GM23248 (cell line): ENCODE data around the gene SCRG1. TPM values are rescaled to one million over a fixed set of nuclear protein-coding genes. Genes with fewer than 3 reads are reported as not detected.

Experiments used
- DNase-seq: peaks from one replicate; pipeline ENCODE4 v3.0.0-alpha.2; 2015
- H2AFZ ChIP-seq: fragments of 200-600 bp; sonication (generic); 2 replicates; pipeline ENCODE4 v1.6.1; 2016; ENCODE audit warnings: antibody characterized with exemption
- H3F3A ChIP-seq: fragments of 200-600 bp; sonication (generic); 2 replicates; pipeline ENCODE4 v1.6.1; 2016; ENCODE audit warnings: mild to moderate bottlenecking, antibody characterized with exemption, mixed run types; ENCODE audit not compliant: insufficient read depth
- H3K27ac ChIP-seq: fragments of 200-600 bp; sonication (generic); 2 replicates; pipeline ENCODE4 v1.5.1; 2016; ENCODE audit warnings: mild to moderate bottlenecking
- H3K27me3 ChIP-seq: fragments of 200-600 bp; sonication (generic); replicated peaks from 2 replicates; pipeline ENCODE4 v1.6.1; 2016; ENCODE audit warnings: mild to moderate bottlenecking; ENCODE audit not compliant: insufficient read depth
- H3K36me3 ChIP-seq: fragments of 200-600 bp; sonication (generic); 2 replicates; pipeline ENCODE4 v1.6.1; 2016; ENCODE audit warnings: low read depth, mild to moderate bottlenecking
- H3K4me1 ChIP-seq: fragments of 200-600 bp; sonication (generic); 2 replicates; pipeline ENCODE4 v1.6.1; 2016; ENCODE audit warnings: mild to moderate bottlenecking; ENCODE audit not compliant: insufficient read depth
- H3K4me2 ChIP-seq: fragments of 200-600 bp; sonication (generic); one replicate; pipeline ENCODE4 v1.6.1; 2016; ENCODE audit warnings: mild to moderate bottlenecking; ENCODE audit not compliant: unreplicated experiment
- H3K4me3 ChIP-seq: fragments of 200-600 bp; sonication (generic); 2 replicates; pipeline ENCODE4 v1.5.1; 2016; ENCODE audit warnings: mild to moderate bottlenecking
- H3K79me2 ChIP-seq: fragments of 200-600 bp; sonication (generic); 2 replicates; pipeline ENCODE4 v1.6.1; 2016; ENCODE audit warnings: mild to moderate bottlenecking; ENCODE audit not compliant: insufficient read depth
- H3K9ac ChIP-seq: fragments of 200-600 bp; sonication (generic); 2 replicates; pipeline ENCODE4 v1.6.1; 2016; ENCODE audit warnings: mild to moderate bottlenecking
- H3K9me2 ChIP-seq: fragments of 200-600 bp; sonication (generic); 2 replicates; pipeline ENCODE4 v1.6.1; 2016; ENCODE audit warnings: mixed run types, mild to moderate bottlenecking, moderate library complexity; ENCODE audit not compliant: insufficient read depth
- H3K9me3 ChIP-seq: fragments of 200-600 bp; sonication (generic); one replicate; pipeline ENCODE4 v1.6.1; 2017; ENCODE audit warnings: low read depth
- H4K20me1 ChIP-seq: fragments of 200-600 bp; sonication (generic); 2 replicates; pipeline ENCODE4 v1.6.0; 2016; ENCODE audit not compliant: insufficient read depth
- EZH2 ChIP-seq: fragments of 200-600 bp; sonication (generic); IDR thresholded peaks from 2 replicates; pipeline ENCODE4 v1.6.1; 2018; ENCODE audit warnings: antibody characterized with exemption, mild to moderate bottlenecking; ENCODE audit not compliant: insufficient read depth, poor library complexity, severe bottlenecking
- EZH2phosphoT487 ChIP-seq: fragments of 200-600 bp; sonication (generic); IDR thresholded peaks from 2 replicates; pipeline ENCODE4 v1.6.1; 2018; ENCODE audit warnings: antibody characterized with exemption, moderate library complexity, mild to moderate bottlenecking, low read depth; ENCODE audit not compliant: insufficient read depth
- WGBS, 2 experiments: methylation state at CpG; one replicate each; pipeline ENCODE4 v1.1.6; 2015 to 2017; ENCODE audit warnings: low lambda C conversion rate in 2 of 2, low coverage in 1 of 2; ENCODE audit errors: missing lambda C conversion rate in 2 of 2; 5-methylcytosine and 5-hydroxymethylcytosine counted together
- in situ Hi-C: fragments of 300-500 bp; cut with MboI; formaldehyde crosslinking; loops from 2 replicates; pipeline ENCODE4 v1.15.0; 2020
- polyA plus RNA-seq: library from polyadenylated mRNA; unstranded; fragments of >200 nt; fragmentation: Nextera tagmentation; extraction: Ambion mirVana; gene quantifications from 2 replicates; pipeline ENCODE4 v1.2.1, GENCODE V29; 2016
- total RNA-seq: library from RNA; depleted of rRNA; stranded (reverse); fragments of >200 nt; shearing (Covaris generic); gene quantifications from 2 replicates; pipeline ENCODE4 v1.2.3, GENCODE V29; 2014

SCRG1 gene
- total and polyA plus RNA-seq, 2 experiments from 2014 or later = under 0.01 to 0.43 TPM

DNA sequence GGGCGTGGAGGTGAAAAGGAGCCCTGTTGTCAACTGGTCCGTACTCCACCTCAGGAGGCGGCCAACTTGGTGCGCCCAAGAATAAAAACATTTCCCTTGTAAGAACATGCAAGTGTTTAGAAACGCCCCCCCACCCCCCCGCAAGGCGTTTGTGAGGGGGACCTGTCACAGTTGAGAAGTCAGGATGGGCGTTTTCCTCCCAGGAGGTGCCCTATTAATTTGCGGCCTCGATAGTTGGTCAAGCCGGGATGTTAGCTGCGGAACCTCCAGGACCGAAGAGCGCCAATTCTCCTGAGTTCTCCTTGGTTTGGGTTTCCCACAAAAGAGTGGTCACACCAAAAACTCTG lies 28.8 kb downstream of the SCRG1 start:
- peaks cover 31% of the 10 kb centered on the region for H3K79me2 ChIP-seq
- 0 to 2% methylated on average over 14 of the region's 14 CpGs for WGBS, 2 experiments
- no peak for DNase-seq
- peaks cover 19% of the 10 kb centered on the region for H3F3A ChIP-seq
- H3K4me3 ChIP-seq = peak overlapping the region; percentile 97
- H3K9me3 ChIP-seq = no peaks in the 10 kb centered on the region
- H3K4me2 ChIP-seq = peak overlapping the region; percentile 91
- in situ Hi-C loops = no loop called here
- no peaks in the 10 kb centered on the region for H4K20me1 ChIP-seq
- peak overlapping the region; percentile 90 for H3K9ac ChIP-seq
- peak overlapping the region; percentile 92 for H3K27ac ChIP-seq
- H3K36me3 ChIP-seq = no peaks in the 10 kb centered on the region
- no peak for TF ChIP-seq EZH2phosphoT487
- H3K9me2 ChIP-seq = no peaks in the 10 kb centered on the region
- H2AFZ ChIP-seq = peak overlapping the region; percentile 92
- no peaks in the 10 kb centered on the region for H3K27me3 ChIP-seq
- H3K4me1 ChIP-seq = peaks cover 7% of the 10 kb centered on the region; the same call in 1 of the 2 replicates

- TF ChIP-seq EZH2phosphoT487 (no peak), EZH2 (no peak)
- H3K27ac ChIP-seq = no peak overlapping the region
- H3K4me1 ChIP-seq = peaks cover under 1% of the 10 kb centered on the region; the same call in 1 of the 2 replicates
- no peaks in the 10 kb centered on the region for H4K20me1 ChIP-seq
- DNase-seq = peak; percentile 55
- peaks cover 19% of the 10 kb centered on the region for H3F3A ChIP-seq
- no peaks in the 10 kb centered on the region for H3K36me3 ChIP-seq
- no peak overlapping the region for H3K4me3 ChIP-seq
- no peaks in the 10 kb centered on the region for H3K9me3 ChIP-seq
- no peak overlapping the region for H3K4me2 ChIP-seq
- no peak overlapping the region for H3K9ac ChIP-seq
- WGBS, 2 experiments = 40 to 42% methylated on average over 4 of the region's 4 CpGs
- no peaks in the 10 kb centered on the region for H3K9me2 ChIP-seq
- in situ Hi-C loops = no loop called here
- H2AFZ ChIP-seq = peak overlapping the region; percentile 13; the same call in 1 of the 2 replicates
- peaks cover 10% of the 10 kb centered on the region for H3K79me2 ChIP-seq
- no peaks in the 10 kb centered on the region for H3K27me3 ChIP-seq
These were observed 31.0 kb downstream of the SCRG1 start for GRCh38 chr4:173367946-173368345.

DNA sequence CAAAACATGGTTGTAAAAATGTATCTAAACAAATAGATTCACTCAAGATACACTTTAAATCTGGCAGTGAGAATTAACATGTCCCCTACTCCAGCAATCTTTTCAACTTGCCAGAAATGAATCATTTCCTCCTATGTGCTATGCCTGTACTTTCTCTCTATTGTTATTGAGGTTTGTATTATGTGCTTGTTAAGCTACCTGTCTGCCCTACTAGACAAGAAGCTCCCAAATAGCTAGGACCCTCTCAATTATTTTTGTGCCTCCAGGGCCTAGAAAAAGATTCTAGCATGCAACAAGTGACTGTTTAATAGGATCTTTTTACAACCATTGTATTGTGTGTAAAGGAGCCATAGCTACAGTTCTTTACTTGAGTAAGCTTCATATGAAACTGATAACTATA lies 31.6 kb downstream of the SCRG1 start:
- no peak for TF ChIP-seq EZH2
- no peak for TF ChIP-seq EZH2phosphoT487
- H3K9ac ChIP-seq = no peak overlapping the region
- H3K9me3 ChIP-seq = no peaks in the 10 kb centered on the region
- H3F3A ChIP-seq = peaks cover 17% of the 10 kb centered on the region
- no peaks in the 10 kb centered on the region for H3K4me1 ChIP-seq
- peaks cover 3% of the 10 kb centered on the region; the same call in 1 of the 2 replicates for H3K79me2 ChIP-seq
- H4K20me1 ChIP-seq = no peaks in the 10 kb centered on the region
- H3K27ac ChIP-seq = no peak overlapping the region
- H3K36me3 ChIP-seq = no peaks in the 10 kb centered on the region
- H3K4me2 ChIP-seq = no peak overlapping the region
- in situ Hi-C loops = no loop called here
- H3K27me3 ChIP-seq = no peaks in the 10 kb centered on the region
- DNase-seq = peak; percentile 28
- H3K4me3 ChIP-seq = no peak overlapping the region
- H3K9me2 ChIP-seq = no peaks in the 10 kb centered on the region
- no peak overlapping the region for H2AFZ ChIP-seq

GRCh38 chr4:173365359-173365996 lies 33.4 kb downstream of the SCRG1 start:
- Histone ChIP-seq H2AFZ (no peak overlapping the region), H3K9ac (no peak overlapping the region), H3K27me3 (no peaks in the 10 kb centered on the region), H3K4me3 (no peak overlapping the region), H3K9me2 (no peaks in the 10 kb centered on the region), H3K27ac (no peak overlapping the region), H3K4me1 (no peaks in the 10 kb centered on the region), H3K4me2 (no peak overlapping the region), H4K20me1 (no peaks in the 10 kb centered on the region), H3K9me3 (no peaks in the 10 kb centered on the region), H3F3A (peaks cover 14% of the 10 kb centered on the region; the same call in 1 of the 2 replicates), H3K36me3 (no peaks in the 10 kb centered on the region), H3K79me2 (no peaks in the 10 kb centered on the region)
- TF ChIP-seq EZH2phosphoT487 (no peak), EZH2 (no peak)
- in situ Hi-C loops = no loop called here
- WGBS, 2 experiments = 28 to 29% methylated on average over 2 of the region's 2 CpGs
- DNase-seq = no peak

DNA sequence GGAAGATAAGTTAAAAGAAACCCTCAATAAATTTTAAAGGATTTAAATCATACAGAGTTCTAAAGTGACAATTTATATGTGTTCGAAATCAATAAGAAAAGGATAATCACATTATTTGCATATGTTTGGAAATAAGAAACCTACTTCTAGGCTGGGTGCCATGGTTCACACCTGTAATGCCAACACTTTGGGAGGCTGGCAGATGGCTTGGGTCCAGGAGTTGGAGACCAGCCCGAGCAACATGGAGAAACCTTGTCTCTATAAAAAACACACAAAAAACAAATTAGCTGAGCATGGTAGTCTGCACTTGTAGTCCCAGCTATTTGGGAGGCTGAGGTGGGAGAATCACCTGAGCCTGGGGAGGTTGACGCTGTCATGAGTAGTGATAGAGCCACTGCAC lies 36.2 kb downstream of the SCRG1 start:
- 85 to 88% methylated on average over 3 of the region's 3 CpGs for WGBS, 2 experiments
- no peak for TF ChIP-seq EZH2phosphoT487

More for the DNA sequence above, 36.2 kb downstream of the SCRG1 start:
- Histone ChIP-seq H3F3A (no peaks in the 10 kb centered on the region), H2AFZ (no peak overlapping the region), H3K9me3 (no peaks in the 10 kb centered on the region), H3K79me2 (no peaks in the 10 kb centered on the region), H3K27me3 (no peaks in the 10 kb centered on the region), H4K20me1 (no peaks in the 10 kb centered on the region), H3K9me2 (no peaks in the 10 kb centered on the region), H3K9ac (no peak overlapping the region), H3K36me3 (no peaks in the 10 kb centered on the region), H3K4me3 (no peak overlapping the region), H3K4me2 (no peak overlapping the region), H3K27ac (no peak overlapping the region), H3K4me1 (no peaks in the 10 kb centered on the region)
- in situ Hi-C loops = no loop called here
- no peak for DNase-seq
